Coronary artery (tissue), 2 donors: ENCODE measurements around the gene ZNF438.

Experiments used
- DNase-seq: peaks from one replicate; pipeline ENCODE4 v3.0.0-alpha.2; 2017; ENCODE audit warnings: low spot score
- H3K27ac ChIP-seq, 2 donors: fragments of 200-600 bp; sonication (generic); one replicate each; pipeline ENCODE4 v1.5.1; 2016 to 2019
- H3K4me3 ChIP-seq: fragments of 200-600 bp; sonication (generic); 2 replicates; pipeline ENCODE4 v1.5.1; 2016; ENCODE audit warnings: mild to moderate bottlenecking, moderate library complexity
- CTCF ChIP-seq: fragments of 200-600 bp; sonication (generic); IDR thresholded peaks from one replicate; pipeline ENCODE4 v1.5.1; 2019; ENCODE audit warnings: antibody characterized with exemption

ZNF438 gene

GRCh38 chr10:30993155-30993554, 38.5 kb downstream of the ZNF438 start:
- DNase-seq: no peak
- TF ChIP-seq CTCF: no peak
- Histone ChIP-seq H3K27ac (peak overlapping the region in 1 of 2 donors; percentile 33), H3K4me3 (no peak overlapping the region)

- H3K4me3 ChIP-seq: no peak overlapping the region
- H3K27ac ChIP-seq: peak overlapping the region; percentile 44 to 73
- no peak for DNase-seq
- TF ChIP-seq CTCF: no peak
Measured at GRCh38 chr10:30992681-30993080, 39.0 kb downstream of the ZNF438 start.

- H3K27ac ChIP-seq: peak overlapping the region; percentile 40 to 68
- no peak for TF ChIP-seq CTCF
- H3K4me3 ChIP-seq: no peak overlapping the region
- DNase-seq: no peak
Measured at GRCh38 chr10:30991647-30992011, 40.0 kb downstream of the ZNF438 start.

GRCh38 chr10:30990971-30991646, 40.6 kb downstream of the ZNF438 start:
- peak overlapping the region; percentile 40 to 68 for H3K27ac ChIP-seq
- DNase-seq: no peak
- no peak overlapping the region for H3K4me3 ChIP-seq
- TF ChIP-seq CTCF: no peak

- no peak overlapping the region for H3K4me3 ChIP-seq
- peak overlapping the region in 1 of 2 donors; percentile 40 for H3K27ac ChIP-seq
- no peak for TF ChIP-seq CTCF
- no peak for DNase-seq
Measured at GRCh38 chr10:30990351-30990750, 41.3 kb downstream of the ZNF438 start.

GRCh38 chr10:30988831-30989435, 42.7 kb downstream of the ZNF438 start:
- no peak for TF ChIP-seq CTCF
- no peak for DNase-seq
- Histone ChIP-seq H3K27ac (peak overlapping the region; percentile 60 to 81), H3K4me3 (no peak overlapping the region)

- Histone ChIP-seq H3K4me3 (no peak overlapping the region), H3K27ac (peak overlapping the region in 1 of 2 donors; percentile 59)
- TF ChIP-seq CTCF: no peak
- DNase-seq: no peak
Measured at GRCh38 chr10:30987463-30987862, 44.2 kb downstream of the ZNF438 start.
